SK-N-SH (cell line): Measurements from ENCODE around the gene DCST1. TPM values are rescaled to one million over a fixed set of nuclear protein-coding genes. Genes with fewer than 3 reads are reported as not detected.

Source experiments
- CTCF ChIA-PET: fragments of 300-600, 350-600 bp; formaldehyde crosslinking; extraction: SDS; loops from one replicate; lab custom pipeline; 2021; lab: Yijun Ruan, JAX
- POLR2A ChIA-PET: fragments of 350-600 bp; sonication (Branson Sonifier 250); formaldehyde crosslinking; extraction: SDS; loops from one replicate; lab custom pipeline; 2020; ENCODE audit warnings: antibody characterized with exemption, inconsistent platforms; lab: Yijun Ruan, JAX
- DNase-seq: peaks from one replicate; pipeline ENCODE4 v3.0.0; 2012
- H2AFZ ChIP-seq: fragments of 200-600 bp; sonication (generic); 2 replicates; pipeline ENCODE4 v1.8.1; 2016; ENCODE audit warnings: antibody characterized with exemption, mild to moderate bottlenecking, low read depth
- H3F3A ChIP-seq: fragments of 200-600 bp; sonication (generic); replicated peaks from 2 replicates; pipeline ENCODE3; 2016; ENCODE audit warnings: antibody characterized with exemption, mild to moderate bottlenecking; ENCODE audit not compliant: insufficient read depth
- H3K27ac ChIP-seq, 2 experiments: fragments of 200-500 bp in 1 of 2; fragments of 200-600 bp in 1 of 2; sonication (Bioruptor generic) in 1 of 2; sonication (generic), shearing (Covaris generic) in 1 of 2; 2 replicates each; pipeline versions ENCODE4 v1.5.1 to v1.6.1; 2014 to 2016; ENCODE audit warnings: low read depth in 2 of 2, inconsistent platforms in 1 of 2, low read length in 1 of 2, mild to moderate bottlenecking in 1 of 2, mixed read lengths in 1 of 2
- H3K27me3 ChIP-seq: fragments of 200-600 bp; sonication (generic), shearing (Covaris generic); 2 replicates; pipeline ENCODE4 v1.6.1; 2016; ENCODE audit warnings: mixed run types; ENCODE audit not compliant: insufficient read depth
- H3K36me3 ChIP-seq, 2 experiments: fragments of 200-500 bp in 1 of 2; fragments of 200-600 bp in 1 of 2; sonication (Bioruptor generic) in 1 of 2; sonication (generic) in 1 of 2; replicated peaks in 1 of 2; 2 replicates each; pipeline versions ENCODE3 to v1.5.1; 2014 to 2016; ENCODE audit warnings: low read length in 1 of 2, mild to moderate bottlenecking in 1 of 2; ENCODE audit not compliant: insufficient read depth in 2 of 2, control insufficient read depth in 1 of 2
- H3K4me1 ChIP-seq, 2 experiments: fragments of 200-500 bp in 1 of 2; fragments of 200-600 bp in 1 of 2; sonication (Bioruptor generic) in 1 of 2; sonication (generic), shearing (Covaris generic) in 1 of 2; 2 replicates each; pipeline versions ENCODE4 v1.5.1 to v1.6.1; 2014 to 2016; ENCODE audit warnings: low read depth in 1 of 2, low read length in 1 of 2, mixed run types in 1 of 2; ENCODE audit not compliant: insufficient read depth in 2 of 2, control insufficient read depth in 1 of 2
- H3K4me2 ChIP-seq: fragments of 200-600 bp; sonication (generic), shearing (Covaris generic); 2 replicates; pipeline ENCODE4 v1.6.1; 2017; ENCODE audit warnings: mixed run types
- H3K4me3 ChIP-seq, 2 experiments: fragments of 200-500 bp in 1 of 2; fragments of 200-600 bp in 1 of 2; sonication (Bioruptor generic) in 1 of 2; sonication (generic), shearing (Covaris generic) in 1 of 2; 2 replicates each; pipeline versions ENCODE4 v1.5.1 to v1.8.1; 2014 to 2016; ENCODE audit warnings: low read depth in 2 of 2, inconsistent platforms in 1 of 2, low read length in 1 of 2, mild to moderate bottlenecking in 1 of 2, mixed read lengths in 1 of 2, moderate library complexity in 1 of 2
- H3K79me2 ChIP-seq: fragments of 200-600 bp; sonication (generic); 2 replicates; pipeline ENCODE4 v1.8.1; 2017; ENCODE audit warnings: mild to moderate bottlenecking; ENCODE audit not compliant: insufficient read depth
- H3K9ac ChIP-seq: fragments of 200-600 bp; sonication (generic); 2 replicates; pipeline ENCODE4 v1.6.1; 2017; ENCODE audit warnings: mixed run types
- H3K9me2 ChIP-seq: fragments of 200-600 bp; sonication (generic); 2 replicates; pipeline ENCODE4 v1.6.1; 2017; ENCODE audit warnings: mixed run types
- H3K9me3 ChIP-seq: fragments of 200-600 bp; sonication (generic); 2 replicates; pipeline ENCODE4 v1.6.1; 2017; ENCODE audit warnings: mixed run types, mild to moderate bottlenecking, moderate library complexity
- H4K20me1 ChIP-seq: fragments of 200-600 bp; sonication (generic); 2 replicates; pipeline ENCODE4 v1.6.1; 2017; ENCODE audit warnings: mild to moderate bottlenecking, mixed run types; ENCODE audit not compliant: insufficient read depth
- EP300 ChIP-seq, 2 experiments: IDR thresholded peaks; 2 replicates each; pipeline versions ENCODE4 v1.4.0 to v1.6.1; 2012; ENCODE audit warnings: borderline replicate concordance in 1 of 2, low read depth in 1 of 2, low read length in 1 of 2
- FOXM1 ChIP-seq: IDR thresholded peaks from 2 replicates; pipeline ENCODE4 v1.4.0; 2012; ENCODE audit warnings: low read depth, mild to moderate bottlenecking
- GABPA ChIP-seq: IDR thresholded peaks from 2 replicates; pipeline ENCODE4 v1.4.0; 2012; ENCODE audit warnings: low read depth, mild to moderate bottlenecking
- GATA2 ChIP-seq: sonication (generic); formaldehyde crosslinking; IDR thresholded peaks from 2 replicates; pipeline ENCODE4 v1.5.0; 2020; ENCODE audit warnings: mild to moderate bottlenecking, missing genetic modification reagents
- IRF3 ChIP-seq: fragments of 150-350 bp; IDR thresholded peaks from 2 replicates; pipeline ENCODE4 v1.6.1; 2016; ENCODE audit warnings: mild to moderate bottlenecking, low read depth, low read length
- JUND ChIP-seq: IDR thresholded peaks from 2 replicates; pipeline ENCODE4 v1.4.0; 2012
- NFIC ChIP-seq: IDR thresholded peaks from 2 replicates; pipeline ENCODE4 v1.4.0; 2012; ENCODE audit warnings: borderline replicate concordance
- RAD21 ChIP-seq: IDR thresholded peaks from 2 replicates; pipeline ENCODE4 v1.6.1; 2012; ENCODE audit warnings: mild to moderate bottlenecking, low read length
- RXRA ChIP-seq: IDR thresholded peaks from 2 replicates; pipeline ENCODE4 v1.4.0; 2012; ENCODE audit warnings: low read depth, mild to moderate bottlenecking, borderline replicate concordance
- SIN3A ChIP-seq: IDR thresholded peaks from 2 replicates; pipeline ENCODE4 v1.6.1; 2012; ENCODE audit warnings: low read depth, mild to moderate bottlenecking, low read length, moderate library complexity, borderline replicate concordance
- TAF1 ChIP-seq: IDR thresholded peaks from 2 replicates; pipeline ENCODE4 v1.6.1; 2012; ENCODE audit warnings: low read depth, mild to moderate bottlenecking, low read length, moderate library complexity, borderline replicate concordance
- TEAD4 ChIP-seq: IDR thresholded peaks from 2 replicates; pipeline ENCODE4 v1.4.0; 2012; ENCODE audit warnings: mild to moderate bottlenecking, borderline replicate concordance; ENCODE audit not compliant: insufficient read depth
- USF1 ChIP-seq: IDR thresholded peaks from 2 replicates; pipeline ENCODE4 v1.4.0; 2012; ENCODE audit warnings: low read depth, borderline replicate concordance
- YY1 ChIP-seq: IDR thresholded peaks from 2 replicates; pipeline ENCODE4 v1.4.0; 2012; ENCODE audit warnings: low read depth, mild to moderate bottlenecking
- ZBTB33 ChIP-seq: IDR thresholded peaks from 2 replicates; pipeline ENCODE4 v1.4.0; 2012; ENCODE audit warnings: low read depth, borderline replicate concordance
- WGBS: methylation state at CpG from one replicate; pipeline ENCODE4 v1.1.6; 2017; ENCODE audit warnings: low lambda C conversion rate; 5-methylcytosine and 5-hydroxymethylcytosine counted together
- polyA plus RNA-seq, 3 experiments: library from polyadenylated mRNA; depleted of rRNA; stranded (reverse); fragments of >200 nt; gene quantifications; 2 replicates each; pipeline ENCODE4 v1.2.3, GENCODE V29; 2012
- TF ChIP-seq, protein P1 (sequence below): fragments of 200-600 bp; sonication (generic); IDR thresholded peaks from 2 replicates; pipeline ENCODE4 v1.6.1; 2017; ENCODE audit warnings: antibody characterized with exemption, mild to moderate bottlenecking, moderate library complexity
- TF ChIP-seq, protein P2 (sequence below): fragments of 150-350 bp; IDR thresholded peaks from 2 replicates; pipeline ENCODE4 v1.6.1; 2017; ENCODE audit warnings: antibody characterized with exemption, low read length, low read depth, borderline replicate concordance
- TF ChIP-seq, protein P3 (sequence below): IDR thresholded peaks from 2 replicates; pipeline ENCODE4 v1.6.1; 2012; ENCODE audit warnings: mild to moderate bottlenecking, low read depth, low read length, moderate library complexity
- TF ChIP-seq, protein P4 (sequence below): IDR thresholded peaks from 2 replicates; pipeline ENCODE4 v1.4.0; 2012; ENCODE audit warnings: low read depth

Gene DCST1
- polyA plus RNA-seq, 1 of the 3 experiments (the other 2 are of a cell fraction): not detected

- no peak for DNase-seq
- WGBS: 74% methylated on average over 2 of the region's 2 CpGs
- Histone ChIP-seq H3K36me3 (no peaks in the 10 kb centered on the region), H3F3A (peaks cover 18% of the 10 kb centered on the region), H3K79me2 (no peaks in the 10 kb centered on the region), H3K9me2 (no peaks in the 10 kb centered on the region), H3K4me3 (no peak overlapping the region), H3K4me1 (peaks cover 0 to 24% of the 10 kb centered on the region in 2 experiments; a peak in 1 of 4 replicates), H3K27ac (no peak overlapping the region), H3K9ac (no peak overlapping the region), H4K20me1 (no peaks in the 10 kb centered on the region), H3K4me2 (no peak overlapping the region), H3K9me3 (no peaks in the 10 kb centered on the region), H2AFZ (0 out of 2 replicates have a peak overlapping the region, but pooled peaks have one; percentile 31), H3K27me3 (no peaks in the 10 kb centered on the region)
- TF ChIP-seq IRF3: no peak
- no peak for TF ChIP-seq GATA2
- TF ChIP-seq USF1: no peak
- no peak for TF ChIP-seq RXRA
- TF ChIP-seq FOXM1: no peak
- TF ChIP-seq TEAD4: no peak
- TF ChIP-seq RAD21: no peak
- no peak for TF ChIP-seq TAF1
- TF ChIP-seq JUND: no peak
- no peak for TF ChIP-seq YY1
- TF ChIP-seq, protein P1, sequence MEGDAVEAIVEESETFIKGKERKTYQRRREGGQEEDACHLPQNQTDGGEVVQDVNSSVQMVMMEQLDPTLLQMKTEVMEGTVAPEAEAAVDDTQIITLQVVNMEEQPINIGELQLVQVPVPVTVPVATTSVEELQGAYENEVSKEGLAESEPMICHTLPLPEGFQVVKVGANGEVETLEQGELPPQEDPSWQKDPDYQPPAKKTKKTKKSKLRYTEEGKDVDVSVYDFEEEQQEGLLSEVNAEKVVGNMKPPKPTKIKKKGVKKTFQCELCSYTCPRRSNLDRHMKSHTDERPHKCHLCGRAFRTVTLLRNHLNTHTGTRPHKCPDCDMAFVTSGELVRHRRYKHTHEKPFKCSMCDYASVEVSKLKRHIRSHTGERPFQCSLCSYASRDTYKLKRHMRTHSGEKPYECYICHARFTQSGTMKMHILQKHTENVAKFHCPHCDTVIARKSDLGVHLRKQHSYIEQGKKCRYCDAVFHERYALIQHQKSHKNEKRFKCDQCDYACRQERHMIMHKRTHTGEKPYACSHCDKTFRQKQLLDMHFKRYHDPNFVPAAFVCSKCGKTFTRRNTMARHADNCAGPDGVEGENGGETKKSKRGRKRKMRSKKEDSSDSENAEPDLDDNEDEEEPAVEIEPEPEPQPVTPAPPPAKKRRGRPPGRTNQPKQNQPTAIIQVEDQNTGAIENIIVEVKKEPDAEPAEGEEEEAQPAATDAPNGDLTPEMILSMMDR: no peak; the same call in 1 of the 2 replicates
- TF ChIP-seq, protein P2, sequence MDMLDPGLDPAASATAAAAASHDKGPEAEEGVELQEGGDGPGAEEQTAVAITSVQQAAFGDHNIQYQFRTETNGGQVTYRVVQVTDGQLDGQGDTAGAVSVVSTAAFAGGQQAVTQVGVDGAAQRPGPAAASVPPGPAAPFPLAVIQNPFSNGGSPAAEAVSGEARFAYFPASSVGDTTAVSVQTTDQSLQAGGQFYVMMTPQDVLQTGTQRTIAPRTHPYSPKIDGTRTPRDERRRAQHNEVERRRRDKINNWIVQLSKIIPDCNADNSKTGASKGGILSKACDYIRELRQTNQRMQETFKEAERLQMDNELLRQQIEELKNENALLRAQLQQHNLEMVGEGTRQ: no peak
- TF ChIP-seq, protein P3, sequence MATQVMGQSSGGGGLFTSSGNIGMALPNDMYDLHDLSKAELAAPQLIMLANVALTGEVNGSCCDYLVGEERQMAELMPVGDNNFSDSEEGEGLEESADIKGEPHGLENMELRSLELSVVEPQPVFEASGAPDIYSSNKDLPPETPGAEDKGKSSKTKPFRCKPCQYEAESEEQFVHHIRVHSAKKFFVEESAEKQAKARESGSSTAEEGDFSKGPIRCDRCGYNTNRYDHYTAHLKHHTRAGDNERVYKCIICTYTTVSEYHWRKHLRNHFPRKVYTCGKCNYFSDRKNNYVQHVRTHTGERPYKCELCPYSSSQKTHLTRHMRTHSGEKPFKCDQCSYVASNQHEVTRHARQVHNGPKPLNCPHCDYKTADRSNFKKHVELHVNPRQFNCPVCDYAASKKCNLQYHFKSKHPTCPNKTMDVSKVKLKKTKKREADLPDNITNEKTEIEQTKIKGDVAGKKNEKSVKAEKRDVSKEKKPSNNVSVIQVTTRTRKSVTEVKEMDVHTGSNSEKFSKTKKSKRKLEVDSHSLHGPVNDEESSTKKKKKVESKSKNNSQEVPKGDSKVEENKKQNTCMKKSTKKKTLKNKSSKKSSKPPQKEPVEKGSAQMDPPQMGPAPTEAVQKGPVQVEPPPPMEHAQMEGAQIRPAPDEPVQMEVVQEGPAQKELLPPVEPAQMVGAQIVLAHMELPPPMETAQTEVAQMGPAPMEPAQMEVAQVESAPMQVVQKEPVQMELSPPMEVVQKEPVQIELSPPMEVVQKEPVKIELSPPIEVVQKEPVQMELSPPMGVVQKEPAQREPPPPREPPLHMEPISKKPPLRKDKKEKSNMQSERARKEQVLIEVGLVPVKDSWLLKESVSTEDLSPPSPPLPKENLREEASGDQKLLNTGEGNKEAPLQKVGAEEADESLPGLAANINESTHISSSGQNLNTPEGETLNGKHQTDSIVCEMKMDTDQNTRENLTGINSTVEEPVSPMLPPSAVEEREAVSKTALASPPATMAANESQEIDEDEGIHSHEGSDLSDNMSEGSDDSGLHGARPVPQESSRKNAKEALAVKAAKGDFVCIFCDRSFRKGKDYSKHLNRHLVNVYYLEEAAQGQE: no peak
- TF ChIP-seq EP300 (IDR thresholded peaks at IDR 0.05; ENCODE audit: borderline replicate concordance in 1 of 2, low read depth in 1 of 2, low read length in 1 of 2): no peak
- TF ChIP-seq, protein P4, sequence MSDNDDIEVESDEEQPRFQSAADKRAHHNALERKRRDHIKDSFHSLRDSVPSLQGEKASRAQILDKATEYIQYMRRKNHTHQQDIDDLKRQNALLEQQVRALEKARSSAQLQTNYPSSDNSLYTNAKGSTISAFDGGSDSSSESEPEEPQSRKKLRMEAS: no peak
- TF ChIP-seq NFIC: no peak
- TF ChIP-seq SIN3A: no peak
- TF ChIP-seq GABPA: no peak
- TF ChIP-seq ZBTB33: no peak
- ChIA-PET POLR2A (no interaction called here), CTCF (interaction anchor here (0.6 to 13.1 kb wide), 9 partner anchors 9 to 448 kb away, joined by 3 to 496 read pairs (median 3); partner anchors contain the start of genes KRTCAP2 and TRIM46)
Measured at GRCh38 chr1:155094622-155094948, 61.0 kb downstream of the DCST1 start.
